NK-92 treated with Interleukin-12 subunit alpha and Interleukin-12 subunit beta, amount 100 ng/mL, for 24 hours (cell line): Measurements from ENCODE around the gene PDCD2.
"Not testable (repeated sequence)": the region's sequence is repeated elsewhere in the genome, so short reads cannot be mapped to it uniquely, and the experiment has no call there.

ENCODE experiments used
- DNase-seq: peaks from one replicate; lab custom pipeline; 2025; lab: John Stamatoyannopoulos, UW

Gene PDCD2

GRCh38 chr6:170552765-170553533, 31.5 kb downstream of the PDCD2 start, which contains the start of gene PSMB1:
PSMB1 (minus strand) TSS chr6:170553307; CDS start chr6:170553242, 65 bp downstream.
- DNase-seq = peak; percentile 88

DNA sequence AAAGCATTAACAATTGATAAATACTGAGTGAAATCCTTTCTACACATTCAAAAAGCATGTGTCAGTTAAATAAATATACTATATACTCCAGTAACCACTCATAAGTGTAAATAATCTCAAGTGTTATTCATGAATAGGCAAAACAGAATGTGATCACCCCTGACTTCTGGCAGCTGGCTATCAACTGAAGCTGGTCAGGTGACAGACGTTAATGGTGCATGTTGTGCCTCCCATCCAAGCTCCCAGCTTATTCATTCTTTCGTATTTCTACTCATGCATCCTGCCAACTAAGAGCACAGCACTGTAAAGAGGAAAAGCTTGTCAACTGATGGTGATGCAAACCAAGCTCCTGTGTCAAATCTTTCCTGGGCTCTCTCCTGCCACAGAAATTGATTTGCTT, 39.0 kb downstream of the PDCD2 start:
- DNase-seq = no peak

GRCh38 chr6:170542031-170542719, 42.3 kb downstream of the PDCD2 start:
- DNase-seq = no peak

DNA sequence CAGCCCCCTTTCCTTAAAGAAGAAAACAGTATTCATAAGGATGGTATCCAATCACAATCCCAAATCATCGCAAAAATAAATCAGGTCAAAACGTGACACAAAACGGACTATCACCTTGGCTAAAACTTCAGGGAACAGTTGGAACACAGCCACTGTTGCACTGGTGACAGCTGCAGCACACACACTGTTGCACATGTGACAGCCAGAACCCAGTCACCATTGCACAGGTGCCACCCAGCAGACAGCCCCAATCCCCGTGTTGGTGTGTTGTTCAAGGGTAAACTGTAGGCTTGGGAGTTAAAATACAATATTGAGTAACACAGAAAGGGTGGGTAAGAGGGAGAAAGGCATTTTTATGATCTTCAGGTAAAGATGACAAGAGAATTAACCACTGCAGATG, 47.1 kb downstream of the PDCD2 start:
- DNase-seq = no peak

GRCh38 chr6:170536671-170537070, 47.8 kb downstream of the PDCD2 start:
- DNase-seq = no peak

DNA sequence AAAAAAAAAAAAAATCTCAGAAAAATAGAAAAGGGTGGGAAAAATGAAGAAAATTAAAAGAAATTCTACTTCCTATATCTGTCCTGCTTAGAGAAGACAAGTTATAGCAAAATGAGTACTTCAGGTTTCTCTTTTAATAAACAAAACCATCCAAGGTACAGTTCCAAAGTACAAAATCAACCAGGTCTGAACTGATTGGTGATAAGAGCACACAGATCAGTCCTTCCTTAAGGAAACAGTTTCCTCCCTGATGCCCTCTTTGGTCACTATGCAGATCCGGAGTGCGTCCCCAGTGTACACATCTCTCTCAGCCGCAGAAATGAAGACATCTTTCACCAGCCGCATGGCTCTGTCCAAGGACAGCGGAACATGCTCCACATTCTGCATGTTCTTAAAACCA, 49.4 kb downstream of the PDCD2 start:
- no peak for DNase-seq

GRCh38 chr6:170533792-170534191, 50.6 kb downstream of the PDCD2 start:
- DNase-seq = no peak

- no peak for DNase-seq
These were observed 51.5 kb downstream of the PDCD2 start for GRCh38 chr6:170532867-170533488.

DNA sequence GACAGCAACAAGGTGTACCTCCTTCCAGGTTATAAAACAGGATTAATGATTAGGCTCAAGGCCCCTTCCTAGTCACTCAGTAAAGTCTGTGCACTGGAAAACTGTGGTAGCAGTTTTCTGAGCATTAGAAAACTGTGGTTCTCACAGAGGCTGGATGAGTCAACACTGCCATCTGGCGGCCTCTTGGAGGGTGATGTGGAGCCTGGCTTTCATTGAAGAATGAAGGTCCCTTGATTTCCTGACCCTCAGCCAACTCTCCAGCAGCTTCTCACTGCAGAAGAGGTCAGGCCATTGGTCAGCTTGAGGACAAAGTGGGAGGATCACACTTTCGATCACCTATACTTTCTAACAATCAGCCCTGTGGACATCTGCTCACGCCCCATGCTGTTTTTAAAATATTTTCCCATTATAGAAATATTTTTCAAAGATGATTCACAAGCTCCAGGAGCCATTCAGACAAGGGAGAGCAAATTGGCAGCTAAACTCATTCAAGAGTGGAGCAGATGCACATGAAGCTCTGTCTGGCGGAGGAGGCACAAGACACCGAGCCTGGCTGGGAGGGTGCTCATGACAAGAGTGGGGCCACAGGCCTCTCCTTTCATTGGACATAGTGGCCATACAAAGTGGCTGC, 54.5 kb downstream of the PDCD2 start:
- DNase-seq = peak; percentile 31

DNA sequence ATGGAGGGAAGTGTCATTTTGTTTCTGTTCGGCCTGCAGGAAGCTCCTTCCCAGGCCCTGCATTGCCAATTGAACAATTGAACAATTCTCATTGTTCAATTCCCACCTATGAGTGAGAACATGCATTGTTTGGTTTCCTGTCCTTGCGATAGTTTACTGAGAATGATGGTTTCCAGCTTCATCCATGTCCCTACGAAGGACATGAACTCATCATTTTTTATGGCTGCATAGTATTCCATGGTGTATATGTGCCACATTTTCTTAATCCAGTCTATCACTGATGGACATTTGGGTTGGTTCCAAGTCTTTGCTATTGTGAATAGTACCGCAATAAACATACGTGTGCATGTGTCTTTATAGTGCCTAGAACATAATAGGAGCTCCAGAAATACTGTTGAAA, 56.4 kb downstream of the PDCD2 start:
- not testable (repeated sequence) for DNase-seq

GRCh38 chr6:170525795-170526194, 58.6 kb downstream of the PDCD2 start:
- no peak for DNase-seq
